ENCODE results near the gene KRTAP15-1.

Gene KRTAP15-1

GRCh38 chr21:30430170-30430655 lies 9.9 kb upstream of the KRTAP15-1 start, which contains the start of gene KRTAP13-4:
Gene KRTAP13-4, plus strand, starts transcription at chr21:30430220. Its CDS starts 56 bp downstream, at chr21:30430276.
- no peak for TF ChIP-seq CTCF (IDR thresholded peaks at IDR 0.05; ENCODE audit: extremely low read depth, missing control alignments)
- DNase-seq (ENCODE audit: low spot score): no peak

- DNase-seq (ENCODE audit: low spot score): no peak
- peak; percentile 22 for TF ChIP-seq CTCF (IDR thresholded peaks at IDR 0.05; ENCODE audit: extremely low read depth, missing control alignments)
Observed at GRCh38 chr21:30434033-30434631, 5.9 kb upstream of the KRTAP15-1 start.

- DNase-seq (ENCODE audit: low spot score): no peak
- no peak for TF ChIP-seq CTCF (IDR thresholded peaks at IDR 0.05; ENCODE audit: extremely low read depth, missing control alignments)
Observed at GRCh38 chr21:30437010-30437565, 3.0 kb upstream of the KRTAP15-1 start.

- TF ChIP-seq CTCF (IDR thresholded peaks at IDR 0.05; ENCODE audit: extremely low read depth, missing control alignments): no peak
- no peak for DNase-seq (ENCODE audit: low spot score)
Observed at GRCh38 chr21:30443226-30443625, 3.2 kb downstream of the KRTAP15-1 start.

- DNase-seq (ENCODE audit: low spot score): no peak
- TF ChIP-seq CTCF (IDR thresholded peaks at IDR 0.05; ENCODE audit: extremely low read depth, missing control alignments): no peak
Observed at GRCh38 chr21:30444204-30444603, 4.1 kb downstream of the KRTAP15-1 start.

GRCh38 chr21:30447056-30447455 lies 7.0 kb downstream of the KRTAP15-1 start:
- TF ChIP-seq CTCF (IDR thresholded peaks at IDR 0.05; ENCODE audit: extremely low read depth, missing control alignments): no peak
- DNase-seq (ENCODE audit: low spot score): no peak

- no peak for DNase-seq (ENCODE audit: low spot score)
- TF ChIP-seq CTCF (IDR thresholded peaks at IDR 0.05; ENCODE audit: extremely low read depth, missing control alignments): no peak
Observed at GRCh38 chr21:30448514-30448913, 8.4 kb downstream of the KRTAP15-1 start.
